Neural crest cell (in vitro differentiated cells): ENCODE data around the gene PUS1. TPM values are rescaled to one million over a fixed set of nuclear protein-coding genes. Genes with fewer than 3 reads are reported as not detected.

ENCODE experiments used
- DNase-seq: peaks from one replicate; pipeline ENCODE4 v3.0.0; 2021; ENCODE audit warnings: low read depth, mixed read lengths, low spot score
- H3K27ac Mint-ChIP-seq: one replicate; pipeline ENCODE4 v1.8.0; 2021; ENCODE audit warnings: mild to moderate bottlenecking, mixed read lengths; ENCODE audit not compliant: unreplicated experiment
- H3K27me3 Mint-ChIP-seq: 2 replicates; pipeline ENCODE4 v1.8.0; 2021; ENCODE audit warnings: low read depth, mild to moderate bottlenecking, mixed read lengths
- H3K36me3 Mint-ChIP-seq: 2 replicates; pipeline ENCODE4 v1.8.0; 2021; ENCODE audit warnings: low read depth, mild to moderate bottlenecking, mixed read lengths
- H3K4me1 Mint-ChIP-seq: 2 replicates; pipeline ENCODE4 v1.8.0; 2021; ENCODE audit warnings: mixed read lengths
- H3K4me3 Mint-ChIP-seq: one replicate; pipeline ENCODE4 v1.8.0; 2021; ENCODE audit warnings: mild to moderate bottlenecking, mixed read lengths
- H3K9me3 Mint-ChIP-seq: 2 replicates; pipeline ENCODE4 v1.8.0; 2021; ENCODE audit warnings: mixed read lengths
- total RNA-seq: library from RNA; stranded (reverse); gene quantifications from 2 replicates; pipeline ENCODE4 v1.2.1, GENCODE V29; 2021
- TF ChIP-seq, protein P1 (sequence below): fragments of 200-600 bp; sonication (generic); conservative IDR thresholded peaks from 2 replicates; pipeline ENCODE4 v1.5.0; 2021; ENCODE audit warnings: antibody characterized with exemption, mild to moderate bottlenecking

Gene PUS1
- total RNA-seq, 1 donor from 2014 or later, result 48.7 TPM

DNA sequence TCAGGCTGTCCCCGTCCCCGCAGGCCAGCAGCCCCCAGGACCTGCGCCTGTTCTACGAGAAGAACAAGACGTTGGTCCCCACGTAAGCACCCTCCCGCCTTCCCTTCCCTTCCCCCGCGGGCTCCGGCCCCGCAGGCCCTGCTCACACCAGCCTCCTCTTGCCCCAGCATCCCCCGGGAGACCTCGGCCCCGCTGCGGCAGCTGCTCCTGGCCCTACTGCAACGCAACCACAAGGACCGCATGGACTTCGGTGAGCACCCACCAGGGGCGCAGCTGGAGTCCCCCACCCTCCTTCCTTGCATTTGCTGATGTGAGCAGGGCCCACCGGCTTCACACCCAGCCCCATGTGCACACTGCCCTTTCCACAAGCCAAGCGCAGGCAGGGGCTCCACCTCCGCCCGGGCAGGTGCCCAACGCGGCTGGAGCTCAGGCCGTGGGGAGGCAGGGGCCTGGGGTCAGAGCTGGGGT lies 19.3 kb upstream of the PUS1 start:
- Mint-ChIP-seq H3K27me3 (no peaks in the 10 kb centered on the region), H3K4me3 (no peak overlapping the region), H3K36me3 (no peaks in the 10 kb centered on the region), H3K27ac (no peak overlapping the region), H3K4me1 (no peaks in the 10 kb centered on the region), H3K9me3 (no peaks in the 10 kb centered on the region)
- TF ChIP-seq, protein P1, sequence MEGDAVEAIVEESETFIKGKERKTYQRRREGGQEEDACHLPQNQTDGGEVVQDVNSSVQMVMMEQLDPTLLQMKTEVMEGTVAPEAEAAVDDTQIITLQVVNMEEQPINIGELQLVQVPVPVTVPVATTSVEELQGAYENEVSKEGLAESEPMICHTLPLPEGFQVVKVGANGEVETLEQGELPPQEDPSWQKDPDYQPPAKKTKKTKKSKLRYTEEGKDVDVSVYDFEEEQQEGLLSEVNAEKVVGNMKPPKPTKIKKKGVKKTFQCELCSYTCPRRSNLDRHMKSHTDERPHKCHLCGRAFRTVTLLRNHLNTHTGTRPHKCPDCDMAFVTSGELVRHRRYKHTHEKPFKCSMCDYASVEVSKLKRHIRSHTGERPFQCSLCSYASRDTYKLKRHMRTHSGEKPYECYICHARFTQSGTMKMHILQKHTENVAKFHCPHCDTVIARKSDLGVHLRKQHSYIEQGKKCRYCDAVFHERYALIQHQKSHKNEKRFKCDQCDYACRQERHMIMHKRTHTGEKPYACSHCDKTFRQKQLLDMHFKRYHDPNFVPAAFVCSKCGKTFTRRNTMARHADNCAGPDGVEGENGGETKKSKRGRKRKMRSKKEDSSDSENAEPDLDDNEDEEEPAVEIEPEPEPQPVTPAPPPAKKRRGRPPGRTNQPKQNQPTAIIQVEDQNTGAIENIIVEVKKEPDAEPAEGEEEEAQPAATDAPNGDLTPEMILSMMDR, result no peak
- no peak for DNase-seq

DNA sequence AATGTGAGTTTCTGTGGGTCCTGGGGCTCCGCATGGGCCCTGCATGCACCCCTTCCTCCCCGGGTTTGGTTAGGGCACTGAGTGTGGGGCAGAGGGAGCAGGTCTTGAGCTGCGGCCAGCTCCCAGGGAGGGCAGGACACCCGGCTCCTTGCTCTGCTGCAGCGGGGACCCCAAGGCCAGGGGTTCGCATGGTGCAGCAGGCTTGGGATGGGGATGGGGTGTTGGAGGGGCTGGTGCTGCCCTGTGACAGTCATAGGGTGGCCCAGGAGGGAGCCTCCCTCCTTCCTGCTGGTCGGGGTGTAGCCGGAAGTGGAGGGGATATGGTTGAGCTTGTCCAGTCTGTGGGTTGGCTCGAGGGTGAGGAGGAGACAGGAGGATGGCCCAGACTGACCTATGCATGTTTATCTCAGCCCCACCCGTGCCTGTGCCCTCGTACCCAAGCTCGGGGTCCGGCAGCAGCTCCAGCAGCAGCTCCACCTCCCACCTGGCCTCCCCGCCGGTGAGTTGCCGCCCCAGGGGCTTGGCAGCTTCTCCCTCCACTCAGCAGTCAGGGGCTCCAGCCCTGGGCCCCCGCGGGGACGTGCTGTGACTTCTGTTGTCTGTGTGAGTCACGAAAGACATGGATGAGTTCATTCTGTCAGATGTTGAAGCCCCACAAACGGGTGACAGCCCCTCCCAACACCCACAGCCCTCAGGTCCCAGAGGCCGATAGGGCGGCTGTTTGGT lies 18.6 kb upstream of the PUS1 start:
- Mint-ChIP-seq H3K4me1 (no peaks in the 10 kb centered on the region), H3K27me3 (no peaks in the 10 kb centered on the region), H3K36me3 (no peaks in the 10 kb centered on the region), H3K9me3 (no peaks in the 10 kb centered on the region), H3K4me3 (no peak overlapping the region), H3K27ac (no peak overlapping the region)
- TF ChIP-seq, protein P1, result no peak
- DNase-seq, result no peak

DNA sequence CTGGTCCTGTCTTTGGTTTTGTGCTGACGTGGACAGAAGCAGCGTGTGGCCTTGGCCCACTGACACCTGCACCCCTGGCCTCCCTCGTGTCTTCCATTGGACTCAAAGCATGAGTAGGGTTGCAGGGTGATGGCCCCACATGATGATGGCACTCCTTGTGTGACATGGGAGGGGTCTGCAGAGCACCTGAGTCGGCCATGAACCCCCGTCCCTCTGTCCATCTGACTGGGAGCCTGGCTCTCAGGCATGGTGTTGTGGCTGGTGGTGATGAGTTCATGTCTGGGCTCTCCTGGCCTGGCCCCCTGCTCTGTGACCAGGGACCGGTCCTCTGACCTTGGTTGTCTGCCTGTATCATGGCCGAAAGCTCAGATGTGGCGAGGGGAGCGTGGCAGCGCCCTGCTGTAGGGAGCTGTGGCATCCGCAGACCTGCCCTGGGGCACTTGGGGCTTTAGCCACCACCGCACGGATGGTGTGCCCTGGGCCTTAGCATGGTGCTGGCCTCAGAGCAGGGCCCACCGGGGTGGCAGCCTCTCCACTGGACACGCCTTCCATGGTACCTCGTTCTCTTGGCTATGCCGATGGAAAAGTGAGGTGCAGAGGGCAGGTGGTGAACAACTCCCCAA lies 17.9 kb upstream of the PUS1 start:
- TF ChIP-seq, protein P1, result no peak
- DNase-seq, result no peak
- Mint-ChIP-seq H3K4me1 (no peaks in the 10 kb centered on the region), H3K9me3 (no peaks in the 10 kb centered on the region), H3K27me3 (no peaks in the 10 kb centered on the region), H3K27ac (no peak overlapping the region), H3K4me3 (no peak overlapping the region), H3K36me3 (no peaks in the 10 kb centered on the region)

DNA sequence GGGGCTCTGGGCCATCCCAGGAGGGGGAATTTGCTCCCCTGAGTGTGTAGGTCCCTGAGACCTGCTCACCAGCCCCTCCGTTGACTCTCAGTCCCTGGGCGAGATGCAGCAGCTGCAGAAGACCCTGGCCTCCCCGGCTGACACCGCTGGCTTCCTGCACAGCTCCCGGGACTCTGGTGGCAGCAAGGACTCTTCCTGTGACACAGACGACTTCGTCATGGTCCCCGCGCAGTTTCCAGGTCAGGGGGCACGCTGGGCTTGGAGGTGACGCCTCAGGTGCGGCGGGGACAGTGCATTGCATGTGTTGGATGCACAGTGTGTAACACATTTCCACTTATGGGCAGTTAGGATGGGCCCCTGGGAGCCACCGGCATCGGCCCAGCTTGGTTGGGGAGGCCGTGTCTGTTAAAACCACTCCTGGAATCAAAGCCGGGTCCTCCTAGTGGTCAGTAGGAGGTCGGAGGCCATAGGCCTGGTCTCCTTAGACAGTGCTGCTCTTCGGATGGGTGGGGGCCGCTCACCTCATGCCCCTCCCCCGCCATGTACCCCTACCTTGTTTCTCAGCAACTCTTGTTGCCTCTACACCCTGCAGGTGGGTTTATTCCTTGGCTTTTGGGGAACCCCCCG lies 17.1 kb upstream of the PUS1 start:
- DNase-seq, result no peak
- TF ChIP-seq, protein P1, result no peak
- no peaks in the 10 kb centered on the region for H3K36me3 Mint-ChIP-seq
- H3K9me3 Mint-ChIP-seq, result no peaks in the 10 kb centered on the region
- H3K27me3 Mint-ChIP-seq, result no peaks in the 10 kb centered on the region
- no peak overlapping the region for H3K27ac Mint-ChIP-seq
- no peak overlapping the region for H3K4me3 Mint-ChIP-seq
- H3K4me1 Mint-ChIP-seq, result no peaks in the 10 kb centered on the region

DNA sequence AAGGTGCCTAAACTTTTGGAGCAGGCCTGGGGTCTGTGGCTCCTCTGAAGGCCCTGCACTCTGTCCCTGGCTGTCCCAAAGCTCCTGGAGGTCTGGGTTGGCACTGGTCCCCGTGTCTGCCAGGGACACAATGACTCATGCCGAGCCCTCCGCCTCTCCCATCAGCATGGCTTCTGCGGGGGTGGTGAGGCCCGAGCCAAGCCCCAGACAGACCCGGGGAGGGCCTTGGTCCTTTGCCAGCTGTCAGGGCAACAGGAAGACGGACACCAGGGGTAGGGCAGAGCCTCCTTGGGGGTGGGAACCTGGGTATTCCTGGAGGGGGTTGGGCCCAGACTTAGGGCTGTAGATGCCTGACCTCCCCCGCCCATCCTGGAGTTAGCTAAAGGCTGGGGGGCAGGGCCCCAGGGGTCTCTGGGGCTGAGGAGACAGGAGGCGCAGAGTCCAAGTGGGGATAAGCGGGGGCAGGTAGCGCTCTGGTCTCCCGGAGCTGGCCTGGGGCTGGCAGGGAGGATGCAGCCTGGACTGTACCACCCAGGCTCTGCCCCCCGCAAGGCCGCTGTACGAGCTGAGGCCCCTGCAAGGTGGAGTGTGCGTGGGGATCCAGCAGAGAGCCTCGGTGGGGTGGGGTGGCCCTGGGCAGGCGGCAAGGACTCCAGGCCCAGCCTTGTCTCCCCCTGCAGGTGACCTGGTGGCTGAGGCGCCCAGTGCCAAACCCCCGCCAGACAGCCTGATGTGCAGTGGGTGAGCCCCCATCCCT lies 16.4 kb upstream of the PUS1 start:
- H3K27ac Mint-ChIP-seq, result no peak overlapping the region
- TF ChIP-seq, protein P1, result no peak
- H3K4me3 Mint-ChIP-seq, result no peak overlapping the region
- no peaks in the 10 kb centered on the region for H3K36me3 Mint-ChIP-seq
- H3K9me3 Mint-ChIP-seq, result no peaks in the 10 kb centered on the region
- no peaks in the 10 kb centered on the region for H3K27me3 Mint-ChIP-seq
- no peak for DNase-seq
- no peaks in the 10 kb centered on the region for H3K4me1 Mint-ChIP-seq
